ENCODE data around the gene RAET1E. TPM values are rescaled to one million over a fixed set of nuclear protein-coding genes. Genes with fewer than 3 reads are reported as not detected.

Gene RAET1E
- total and polyA plus RNA-seq, 9 of the 15 experiments (the other 6 are each of a cell fraction or from before 2014, with no cell fraction given), result not detected

GRCh38 chr6:149939909-149940671, 42.2 kb upstream of the RAET1E start:
- Histone ChIP-seq H2AFZ (ENCODE audit: low read depth, low read length) (no peak overlapping the region), H3K27me3 (ENCODE audit: control insufficient read depth in 2 of 2, insufficient read depth in 2 of 2, low read length in 2 of 2) (peaks cover 14 to 57% of the 10 kb centered on the region in 2 experiments; a peak in 4 of 5 replicates), H3K4me3 (no peak overlapping the region), H3K9me3 (replicated peaks; ENCODE audit: control insufficient read depth, insufficient read depth, low read depth, low read length) (no peaks in the 10 kb centered on the region), H3K9ac (ENCODE audit: insufficient read depth in 1 of 2, low read depth in 2 of 2, low read length in 2 of 2) (no peak overlapping the region), H4K20me1 (replicated peaks; ENCODE audit: control insufficient read depth, insufficient read depth, low read length) (no peaks in the 10 kb centered on the region), H3K9me1 (ENCODE audit: control insufficient read depth, insufficient read depth, low read length) (no peaks in the 10 kb centered on the region), H3K4me1 (replicated peaks in 1 of 2; ENCODE audit: control insufficient read depth in 2 of 2, insufficient read depth in 2 of 2, low read length in 2 of 2) (peaks cover 0 to 26% of the 10 kb centered on the region in 2 experiments; a peak in 2 of 5 replicates), H3K36me3 (ENCODE audit: control insufficient read depth, insufficient read depth, low read length) (no peaks in the 10 kb centered on the region), H3K79me2 (ENCODE audit: control insufficient read depth, insufficient read depth, low read length) (no peaks in the 10 kb centered on the region), H3K4me2 (ENCODE audit: insufficient read depth, low read length) (no peak overlapping the region), H3K27ac (ENCODE audit: extremely low read depth, low read depth, low read length) (no peak overlapping the region)
- in situ Hi-C loops (cut with MboI), result loop anchor here (5.0 to 10.0 kb wide), 2 partner anchors 67 to 465 kb away; no protein-coding TSS in a partner anchor
- no TSS peak for BruUV-seq (replicated peaks)
- TF ChIP-seq HNRNPLL (IDR thresholded peaks at IDR 0.05; ENCODE audit: low read depth, low read length, poor library complexity, severe bottlenecking) (no peak), ZNF263 (CRISPR knock-in tag; IDR thresholded peaks at IDR 0.05; ENCODE audit: borderline replicate concordance) (peak; percentile 85), SRSF7 (optimal IDR thresholded peaks at IDR 0.05; ENCODE audit: low read depth, low read length) (no peak), THAP7 (CRISPR knock-in tag; IDR thresholded peaks at IDR 0.05) (0 out of 2 replicates have a peak, but pooled peaks have one; percentile 28)
- intact Hi-C loops (cut with micrococcal nuclease), result loop anchor here (10.0 kb wide), 1 partner anchor 335 kb away; no protein-coding TSS in a partner anchor
- FAIRE-seq (no peak), DNase-seq (ENCODE audit: extremely low read depth in 1 of 4, low spot score in 3 of 4) (no peak), ATAC-seq (no peak)
- ChIA-PET CTCF (ENCODE audit: low intra/inter-chr PET ratio) (no interaction called here), POLR2A (interaction anchor here (0.6 kb wide), 1 partner anchor 437 kb away, joined by 3 read pairs; no protein-coding TSS in a partner anchor)
- 3% methylated on average over 6 of the region's 6 CpGs for WGBS (ENCODE audit: insufficient coverage, low coverage, missing lambda C conversion rate)

Data from K562 (cell line).